AG20443 (cell line): ENCODE data around the gene CMTM1.
A peak's percentile ranks its signal among the peaks of the same experiment; 100 is the strongest.
"Not testable (repeated sequence)": the region's sequence is repeated elsewhere in the genome, so short reads cannot be mapped to it uniquely, and the experiment has no call there.

ENCODE experiments used
- DNase-seq: peaks from one replicate; pipeline ENCODE4 v3.0.0; 2012; ENCODE audit warnings: low spot score, mixed read lengths

Gene CMTM1

GRCh38 chr16:66562986-66563385 lies 3.3 kb upstream of the CMTM1 start:
- no peak for DNase-seq

GRCh38 chr16:66563574-66564334 lies 2.5 kb upstream of the CMTM1 start:
- no peak for DNase-seq

- not testable (repeated sequence) for DNase-seq
Observed at GRCh38 chr16:66567270-66567669, 1.0 kb downstream of the CMTM1 start.

- no peak for DNase-seq
Observed at GRCh38 chr16:66568355-66568754, 2.1 kb downstream of the CMTM1 start.

GRCh38 chr16:66569131-66569530 lies 2.9 kb downstream of the CMTM1 start:
- DNase-seq, result no peak

GRCh38 chr16:66569827-66570405 lies 3.7 kb downstream of the CMTM1 start:
- peak; percentile 39 for DNase-seq

- DNase-seq, result no peak
Observed at GRCh38 chr16:66572356-66572755, 6.1 kb downstream of the CMTM1 start.

GRCh38 chr16:66574081-66574480 lies 7.8 kb downstream of the CMTM1 start:
- no peak for DNase-seq

- no peak for DNase-seq
Observed at GRCh38 chr16:66574531-66574930, 8.3 kb downstream of the CMTM1 start.

GRCh38 chr16:66575060-66575459 lies 8.8 kb downstream of the CMTM1 start:
- DNase-seq, result no peak

- peak; percentile 50 for DNase-seq
Observed at GRCh38 chr16:66576296-66576695, 10.1 kb downstream of the CMTM1 start.

- DNase-seq, result peak; percentile 28
Observed at GRCh38 chr16:66578651-66579531, 12.7 kb downstream of the CMTM1 start, which contains the start of gene CMTM2. TSS of gene CMTM2 (plus strand) at chr16:66579463. CDS start at chr16:66579608, 145 bp downstream.

GRCh38 chr16:66580605-66581209 lies 14.5 kb downstream of the CMTM1 start:
- DNase-seq, result peak; percentile 77

- DNase-seq, result no peak
Observed at GRCh38 chr16:66581246-66581952, 15.2 kb downstream of the CMTM1 start.

- no peak for DNase-seq
Observed at GRCh38 chr16:66585481-66586239, 19.4 kb downstream of the CMTM1 start.

GRCh38 chr16:66587881-66588600 lies 21.8 kb downstream of the CMTM1 start:
- DNase-seq, result no peak

GRCh38 chr16:66588981-66589713 lies 22.9 kb downstream of the CMTM1 start:
- DNase-seq, result peak; percentile 46

GRCh38 chr16:66590322-66590721 lies 24.1 kb downstream of the CMTM1 start:
- DNase-seq, result no peak

GRCh38 chr16:66591018-66591417 lies 24.8 kb downstream of the CMTM1 start:
- DNase-seq, result no peak
